Measurements from ENCODE around the gene IQCF6.
"Not testable (repeated sequence)": the region's sequence is repeated elsewhere in the genome, so short reads cannot be mapped to it uniquely, and the experiment has no call there.

Gene IQCF6

DNA sequence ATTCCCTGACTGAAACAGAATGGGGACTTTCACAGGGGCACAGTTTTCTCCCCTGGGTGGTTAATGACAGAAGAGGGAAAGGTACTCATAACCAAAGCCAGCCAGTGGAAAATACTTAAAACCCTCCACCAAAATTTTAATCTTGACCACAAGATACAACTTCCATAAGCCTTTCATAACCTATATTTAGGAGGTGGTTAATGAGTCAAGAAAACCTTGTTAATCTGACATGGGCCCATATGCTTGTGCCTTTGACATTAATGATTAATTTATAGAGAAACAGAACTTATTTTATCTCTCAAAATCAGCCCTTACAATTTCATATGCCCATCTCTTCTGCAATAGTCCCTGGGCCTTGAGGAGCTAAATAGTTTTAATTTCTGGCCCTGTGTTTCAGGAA is 31.2 kb downstream of the IQCF6 start:
- Histone ChIP-seq H3K27me3 (ENCODE audit: control insufficient read depth, low read length) (peaks cover 3% of the 10 kb centered on the region; the same call in 1 of the 2 replicates), H3K4me1 (ENCODE audit: control insufficient read depth, low read length) (no peaks in the 10 kb centered on the region), H3K9me3 (ENCODE audit: control insufficient read depth, insufficient read depth, low read length) (no peaks in the 10 kb centered on the region; the same call in 1 of the 2 replicates), H4K20me1 (ENCODE audit: control insufficient read depth, insufficient read depth, low read depth, low read length) (no peaks in the 10 kb centered on the region), H3K4me3 (ENCODE audit: low read length) (no peak overlapping the region), H3K27ac (ENCODE audit: low read depth, low read length) (no peak overlapping the region), H3K4me2 (ENCODE audit: low read length) (no peak overlapping the region), H3F3A (ENCODE audit: control insufficient read depth, insufficient read depth) (no peaks in the 10 kb centered on the region), H3K9me2 (replicated peaks; ENCODE audit: control insufficient read depth, low read length) (no peaks in the 10 kb centered on the region), H3K79me2 (ENCODE audit: control insufficient read depth, low read length) (no peaks in the 10 kb centered on the region), H3K36me3 (ENCODE audit: control insufficient read depth, low read length) (no peaks in the 10 kb centered on the region)
- TF ChIP-seq EZH2phosphoT487 (IDR thresholded peaks at IDR 0.05; ENCODE audit: borderline replicate concordance, low read length): no peak
- TF ChIP-seq, protein P1, sequence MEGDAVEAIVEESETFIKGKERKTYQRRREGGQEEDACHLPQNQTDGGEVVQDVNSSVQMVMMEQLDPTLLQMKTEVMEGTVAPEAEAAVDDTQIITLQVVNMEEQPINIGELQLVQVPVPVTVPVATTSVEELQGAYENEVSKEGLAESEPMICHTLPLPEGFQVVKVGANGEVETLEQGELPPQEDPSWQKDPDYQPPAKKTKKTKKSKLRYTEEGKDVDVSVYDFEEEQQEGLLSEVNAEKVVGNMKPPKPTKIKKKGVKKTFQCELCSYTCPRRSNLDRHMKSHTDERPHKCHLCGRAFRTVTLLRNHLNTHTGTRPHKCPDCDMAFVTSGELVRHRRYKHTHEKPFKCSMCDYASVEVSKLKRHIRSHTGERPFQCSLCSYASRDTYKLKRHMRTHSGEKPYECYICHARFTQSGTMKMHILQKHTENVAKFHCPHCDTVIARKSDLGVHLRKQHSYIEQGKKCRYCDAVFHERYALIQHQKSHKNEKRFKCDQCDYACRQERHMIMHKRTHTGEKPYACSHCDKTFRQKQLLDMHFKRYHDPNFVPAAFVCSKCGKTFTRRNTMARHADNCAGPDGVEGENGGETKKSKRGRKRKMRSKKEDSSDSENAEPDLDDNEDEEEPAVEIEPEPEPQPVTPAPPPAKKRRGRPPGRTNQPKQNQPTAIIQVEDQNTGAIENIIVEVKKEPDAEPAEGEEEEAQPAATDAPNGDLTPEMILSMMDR (IDR thresholded peaks at IDR 0.05; ENCODE audit: low read depth, low read length, poor library complexity, severe bottlenecking): no peak

DNA sequence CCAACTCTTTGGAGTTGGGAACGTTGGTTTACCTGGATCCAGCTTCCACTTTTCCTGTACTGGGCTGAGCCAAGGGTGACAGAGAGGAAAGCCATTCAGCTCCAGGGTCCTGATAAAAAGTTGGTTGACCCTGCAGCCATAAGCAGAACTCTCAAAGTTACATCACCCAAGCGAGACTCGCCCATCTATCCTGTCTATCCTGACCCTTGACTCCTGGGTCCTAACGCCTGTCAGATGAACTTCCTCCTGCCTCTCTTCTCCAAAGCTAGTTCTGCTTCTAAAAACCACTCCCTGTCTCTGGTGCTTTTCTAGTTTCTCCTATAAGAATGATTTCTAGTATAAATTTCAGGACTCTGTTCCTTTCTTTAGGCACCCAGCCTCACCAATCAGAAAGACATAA is 36.1 kb downstream of the IQCF6 start:
- H3K27ac ChIP-seq (ENCODE audit: low read depth, low read length): not testable (repeated sequence)

DNA sequence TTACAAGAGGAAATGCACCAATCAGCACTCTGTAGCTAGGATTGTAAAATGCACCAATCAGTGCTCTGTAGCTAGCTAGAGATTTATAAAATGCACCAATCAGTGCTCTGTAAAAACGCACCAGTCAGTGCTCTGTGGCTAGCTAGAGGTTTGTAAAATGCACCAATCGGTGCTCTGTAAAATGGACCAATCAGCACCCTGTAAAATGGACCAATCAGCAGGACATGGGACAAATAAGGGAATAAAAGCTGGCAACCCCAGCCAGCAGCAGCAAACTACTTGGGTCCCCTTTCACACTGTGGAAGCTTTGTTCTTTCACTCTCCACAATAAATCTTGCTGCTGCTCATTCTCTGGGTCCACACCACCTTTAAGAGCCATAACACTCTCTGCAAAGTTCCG is 36.7 kb downstream of the IQCF6 start:
- H3K4me2 ChIP-seq (ENCODE audit: low read length); H3K27me3 ChIP-seq (ENCODE audit: control insufficient read depth, low read length); H3K36me3 ChIP-seq (ENCODE audit: control insufficient read depth, low read length); H3K4me1 ChIP-seq (ENCODE audit: control insufficient read depth, low read length); H3K9me2 ChIP-seq (replicated peaks; ENCODE audit: control insufficient read depth, low read length); H3K4me3 ChIP-seq (ENCODE audit: low read length); H3K79me2 ChIP-seq (ENCODE audit: control insufficient read depth, low read length); H3K9me3 ChIP-seq (ENCODE audit: control insufficient read depth, insufficient read depth, low read length); H3K27ac ChIP-seq (ENCODE audit: low read depth, low read length); H4K20me1 ChIP-seq (ENCODE audit: control insufficient read depth, insufficient read depth, low read depth, low read length); H3F3A ChIP-seq (ENCODE audit: control insufficient read depth, insufficient read depth): not testable (repeated sequence)

More for the DNA sequence above, 36.1 kb downstream of the IQCF6 start:
- H3K4me1 ChIP-seq (ENCODE audit: control insufficient read depth, low read length); H3K4me3 ChIP-seq (ENCODE audit: low read length); H3K27me3 ChIP-seq (ENCODE audit: control insufficient read depth, low read length); H4K20me1 ChIP-seq (ENCODE audit: control insufficient read depth, insufficient read depth, low read depth, low read length); H3F3A ChIP-seq (ENCODE audit: control insufficient read depth, insufficient read depth); H3K36me3 ChIP-seq (ENCODE audit: control insufficient read depth, low read length); H3K9me2 ChIP-seq (replicated peaks; ENCODE audit: control insufficient read depth, low read length); H3K9me3 ChIP-seq (ENCODE audit: control insufficient read depth, insufficient read depth, low read length); H3K79me2 ChIP-seq (ENCODE audit: control insufficient read depth, low read length): not testable (repeated sequence)
- H3K4me2 ChIP-seq (ENCODE audit: low read length): peak overlapping the region; percentile 26; the same call in 1 of the 2 replicates

DNA sequence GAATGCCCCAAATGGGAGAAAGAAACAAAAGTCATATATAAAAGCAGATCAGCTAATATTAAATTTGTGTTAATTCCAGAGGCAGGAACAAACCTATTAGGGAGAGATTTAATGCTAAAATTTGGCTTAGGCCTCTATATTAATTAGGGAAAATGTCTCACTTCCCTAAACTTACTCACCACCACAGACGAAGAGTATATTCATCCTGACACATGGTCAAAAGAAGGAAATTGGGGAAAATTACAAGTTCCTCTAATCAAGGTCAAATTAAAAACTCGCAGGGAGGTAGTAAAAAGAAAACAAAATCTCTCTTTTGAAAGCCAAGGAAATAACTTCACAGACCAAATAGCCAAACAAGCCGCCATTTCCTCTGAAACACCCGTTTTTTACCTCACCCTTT is 39.9 kb downstream of the IQCF6 start:
- no peaks in the 10 kb centered on the region for H3F3A ChIP-seq (ENCODE audit: control insufficient read depth, insufficient read depth)
- no peaks in the 10 kb centered on the region for H3K4me1 ChIP-seq (ENCODE audit: control insufficient read depth, low read length)
- H3K4me2 ChIP-seq (ENCODE audit: low read length): no peak overlapping the region
- H3K9me3 ChIP-seq (ENCODE audit: control insufficient read depth, insufficient read depth, low read length): no peaks in the 10 kb centered on the region; the same call in 1 of the 2 replicates
- no peak overlapping the region for H3K4me3 ChIP-seq (ENCODE audit: low read length)
- no peaks in the 10 kb centered on the region for H4K20me1 ChIP-seq (ENCODE audit: control insufficient read depth, insufficient read depth, low read depth, low read length)
- no peaks in the 10 kb centered on the region for H3K79me2 ChIP-seq (ENCODE audit: control insufficient read depth, low read length)
- H3K36me3 ChIP-seq (ENCODE audit: control insufficient read depth, low read length): no peaks in the 10 kb centered on the region
- no peak for TF ChIP-seq EZH2phosphoT487 (IDR thresholded peaks at IDR 0.05; ENCODE audit: borderline replicate concordance, low read length)
- TF ChIP-seq, protein P1 (IDR thresholded peaks at IDR 0.05; ENCODE audit: low read depth, low read length, poor library complexity, severe bottlenecking): no peak
- H3K27ac ChIP-seq (ENCODE audit: low read depth, low read length): no peak overlapping the region
- H3K9me2 ChIP-seq (replicated peaks; ENCODE audit: control insufficient read depth, low read length): no peaks in the 10 kb centered on the region
- H3K27me3 ChIP-seq (ENCODE audit: control insufficient read depth, low read length): peaks cover 11% of the 10 kb centered on the region

Data from DOHH2 (cell line).